Vagina (tissue), 2 donors: Measurements from ENCODE around the gene PTPRN2.
"Not testable (repeated sequence)": the region's sequence is repeated elsewhere in the genome, so short reads cannot be mapped to it uniquely, and the experiment has no call there.

Experiments used
- CTCF ChIP-seq, 3 experiments: fragments of 450-650 bp in 2 of 3; fragments of 200-600 bp in 1 of 3; sonication (generic) in 1 of 3; IDR thresholded peaks; one replicate each; pipeline ENCODE4 v1.5.1; 2017 to 2019; ENCODE audit warnings: antibody characterized with exemption in 3 of 3, mild to moderate bottlenecking in 2 of 3, moderate library complexity in 2 of 3
- POLR2A ChIP-seq, 2 donors: fragments of 450-650 bp; IDR thresholded peaks; one replicate each; pipeline ENCODE4 v1.6.1; 2017; ENCODE audit warnings: antibody characterized with exemption in 2 of 2, mild to moderate bottlenecking in 2 of 2, moderate library complexity in 2 of 2
- POLR2AphosphoS5 ChIP-seq, 2 donors: sonication (generic); formaldehyde crosslinking; IDR thresholded peaks; one replicate each; pipeline ENCODE4 v1.9.0; 2017; ENCODE audit warnings: antibody characterized with exemption in 2 of 2, mild to moderate bottlenecking in 2 of 2, low read depth in 1 of 2; ENCODE audit not compliant: insufficient read depth in 1 of 2

- not testable (repeated sequence) for TF ChIP-seq POLR2AphosphoS5 (IDR thresholded peaks at IDR 0.05; ENCODE audit: insufficient read depth in 1 of 2, low read depth in 1 of 2); CTCF (IDR thresholded peaks at IDR 0.05); POLR2A (IDR thresholded peaks at IDR 0.05)
Measured at GRCh38 chr7:158203948-158204347, 383.7 kb downstream of the PTPRN2 start.
